K562 (cell line): ENCODE data around the gene MMGT1. TPM values are rescaled to one million over a fixed set of nuclear protein-coding genes. Genes with fewer than 3 reads are reported as not detected.

Experiments
- BCL6 ChIP-seq: fragments of 250-450 bp; sonication (Bioruptor Pico); IDR thresholded peaks from 2 replicates; pipeline ENCODE4 v1.4.0; 2020
- FOXP1 ChIP-seq: sonication (generic); formaldehyde crosslinking; IDR thresholded peaks from 2 replicates; pipeline ENCODE4 v1.8.0; 2022; ENCODE audit warnings: mild to moderate bottlenecking, missing genetic modification reagents
- IRF2 ChIP-seq: sonication (generic); formaldehyde crosslinking; IDR thresholded peaks from 2 replicates; pipeline ENCODE4 v1.8.1; 2022; ENCODE audit warnings: mild to moderate bottlenecking, missing genetic modification reagents
- NR0B1 ChIP-seq: fragments of 450-650 bp; IDR thresholded peaks from one replicate; pipeline ENCODE4 v1.6.1; 2018; ENCODE audit warnings: mild to moderate bottlenecking, moderate library complexity; ENCODE audit not compliant: partially characterized antibody
- RREB1 ChIP-seq: fragments of 250-450 bp; sonication (Bioruptor Pico); IDR thresholded peaks from 2 replicates; pipeline ENCODE4 v1.4.0; 2020
- SNRNP70 ChIP-seq: fragments of 200-400 bp; formaldehyde crosslinking; optimal IDR thresholded peaks from 2 replicates; pipeline ENCODE3; 2017; ENCODE audit warnings: low read depth, low read length
- SRSF1 ChIP-seq: fragments of 200-400 bp; formaldehyde crosslinking; IDR thresholded peaks from 2 replicates; pipeline ENCODE4 v1.6.1; 2017; ENCODE audit warnings: mild to moderate bottlenecking, low read depth, low read length, moderate library complexity
- TEAD2 ChIP-seq: fragments of 450-650 bp; IDR thresholded peaks from 2 replicates; pipeline ENCODE4 v1.6.1; 2016; ENCODE audit warnings: missing genetic modification characterization, control low read depth, missing compliant biosample characterization
- ZEB2 ChIP-seq: fragments of 450-650 bp; IDR thresholded peaks from 2 replicates; pipeline ENCODE4 v1.6.1; 2016
- ZFX ChIP-seq: sonication (generic); formaldehyde crosslinking; IDR thresholded peaks from 2 replicates; pipeline ENCODE4 v1.8.0; 2022; ENCODE audit warnings: mild to moderate bottlenecking, missing genetic modification reagents, moderate library complexity
- ZNF589 ChIP-seq: fragments of 200-800 bp; sonication (Bioruptor generic); IDR thresholded peaks from 2 replicates; pipeline ENCODE4 v1.6.1; 2016; ENCODE audit warnings: low read depth, missing genetic modification characterization, missing compliant biosample characterization
- polyA plus RNA-seq, 8 experiments: library from polyadenylated mRNA; depleted of rRNA in 4 of 8; stranded (reverse) in 5 of 8; unstranded in 3 of 8; fragments of >200 nt; fragmentation: Nextera tagmentation in 2 of 8; fragmentation: Illumina TruSeq in 1 of 8; extraction: Ambion mirVana in 2 of 8; extraction: Trizol in 1 of 8; gene quantifications; 2 replicates each; pipeline versions ENCODE4 v1.2.1 to v1.2.3, GENCODE V29; 2011 to 2014; ENCODE audit warnings: inconsistent platforms in 1 of 8, missing spikeins in 1 of 8
- total RNA-seq, 7 experiments: library from RNA; depleted of rRNA in 6 of 7; stranded (reverse); fragments of >200 nt in 6 of 7; fragmentation: Illumina TruSeq in 2 of 7; extraction: Trizol in 2 of 7; gene quantifications; 2 replicates each; pipeline versions ENCODE4 v1.2.1 to v1.2.3, GENCODE V29; 2011 to 2021; ENCODE audit warnings: low replicate concordance in 1 of 7

MMGT1 gene
- total and polyA plus RNA-seq, 9 of the 15 experiments (the other 6 are each of a cell fraction or from before 2014, with no cell fraction given), result 11.3 to 25.4 (median 22.5) TPM

GRCh38 chrX:136021160-136021559 lies 47.4 kb upstream of the MMGT1 start (continued):
- TF ChIP-seq RREB1 (CRISPR knock-in tag) (no peak), ZFX (no peak), BCL6 (no peak), ZNF589 (CRISPR knock-in tag) (no peak), IRF2 (CRISPR knock-in tag) (no peak), SRSF1 (no peak), NR0B1 (no peak), ZEB2 (no peak), TEAD2 (tag) (no peak), FOXP1 (CRISPR knock-in tag) (no peak), SNRNP70 (no peak)
